ENCODE measurements around the gene SACM1L. TPM values are rescaled to one million over a fixed set of nuclear protein-coding genes. Genes with fewer than 3 reads are reported as not detected.

Gene SACM1L
- total and polyA plus RNA-seq, 2 of the 8 experiments (the other 6 are each of a cell fraction or from before 2014, with no cell fraction given): 20.1 to 61.0 TPM

DNA sequence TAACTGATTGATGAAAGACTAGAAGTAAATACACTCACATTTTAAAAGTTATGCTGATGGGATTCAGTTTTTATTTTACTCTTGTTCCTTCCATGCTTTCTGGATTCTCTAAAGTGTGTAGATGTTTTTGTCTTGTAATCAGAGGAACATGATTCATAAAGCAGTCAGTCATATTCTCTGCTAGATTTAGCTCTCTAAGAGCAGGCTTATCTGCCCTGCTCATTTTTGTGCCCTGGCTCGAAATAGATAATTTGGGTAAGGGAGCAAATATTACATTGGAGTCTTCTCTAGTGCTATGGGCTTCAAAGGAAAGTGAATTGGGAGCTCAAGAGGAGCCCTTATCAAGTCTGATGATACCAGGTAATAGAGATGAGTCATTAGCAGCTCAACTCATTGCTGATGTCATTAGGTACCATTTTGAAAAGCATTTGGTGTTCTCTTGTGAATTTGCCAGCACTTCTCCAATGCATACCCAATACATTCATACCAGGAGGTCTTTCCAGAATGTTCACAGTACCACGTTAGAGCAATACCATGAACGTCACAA, 27.7 kb downstream of the SACM1L start:
- Histone ChIP-seq H3K4ac (replicated peaks; ENCODE audit: insufficient read length, low read depth, low read length) (no peak overlapping the region), H3K27ac (ENCODE audit: low read depth, low read length) (no peak overlapping the region), H2BK12ac (ENCODE audit: low read depth, low read length) (no peak overlapping the region), H3K4me1 (replicated peaks in 1 of 4; ENCODE audit: control insufficient read depth in 3 of 4, insufficient read depth in 4 of 4, low read length in 3 of 4) (no peaks in the 10 kb centered on the region), H3K56ac (replicated peaks; ENCODE audit: insufficient read length, low read depth, low read length) (no peak overlapping the region), H2BK20ac (ENCODE audit: low read length) (no peak overlapping the region), H2AK5ac (ENCODE audit: low read depth, low read length) (no peak overlapping the region), H3K4me2 (ENCODE audit: insufficient read depth in 1 of 2, low read depth in 2 of 2, low read length in 2 of 2) (no peak overlapping the region), H4K5ac (ENCODE audit: insufficient read length, low read depth, low read length) (no peak overlapping the region), H3K9me3 (ENCODE audit: insufficient read depth in 2 of 2, low read depth in 1 of 2, low read length in 1 of 2) (no peaks in the 10 kb centered on the region), H4K20me1 (replicated peaks in 1 of 2; ENCODE audit: control insufficient read depth in 1 of 2, insufficient read depth in 2 of 2, low read length in 2 of 2) (peaks cover 0 to 2% of the 10 kb centered on the region in 2 experiments), H3K27me3 (replicated peaks in 1 of 4; ENCODE audit: control insufficient read depth in 3 of 4, extremely low read depth in 1 of 4, insufficient read depth in 3 of 4, low read length in 3 of 4) (no peaks in the 10 kb centered on the region), H3K79me2 (ENCODE audit: control insufficient read depth in 1 of 2, insufficient read depth in 2 of 2, low read length in 2 of 2) (no peaks in the 10 kb centered on the region), H3K4me3 (ENCODE audit: extremely low read depth in 1 of 4, insufficient read depth in 2 of 4, low read depth in 3 of 4, low read length in 4 of 4) (no peak overlapping the region), H2BK120ac (replicated peaks; ENCODE audit: low read depth, low read length) (no peak overlapping the region), H3K9ac (replicated peaks in 1 of 4; ENCODE audit: extremely low read depth in 1 of 4, low read depth in 3 of 4, low read length in 3 of 4) (no peak overlapping the region), H3K23ac (ENCODE audit: insufficient read length) (no peak overlapping the region), H2BK5ac (ENCODE audit: low read depth, low read length) (no peak overlapping the region), H4K91ac (replicated peaks; ENCODE audit: insufficient read length, low read length) (no peak overlapping the region), H3K18ac (ENCODE audit: extremely low read depth, low read length) (no peak overlapping the region), H3K23me2 (ENCODE audit: low read depth, low read length) (no peaks in the 10 kb centered on the region), H3K36me3 (ENCODE audit: control insufficient read depth in 2 of 4, insufficient read depth in 4 of 4, low read length in 3 of 4) (peaks cover 0 to 34% (median 8%) of the 10 kb centered on the region in 4 experiments; a peak in 7 of 8 replicates), H4K8ac (ENCODE audit: extremely low read depth, insufficient read depth, low read length) (no peak overlapping the region), H3K79me1 (ENCODE audit: low read depth, low read length) (no peaks in the 10 kb centered on the region), H2AFZ (ENCODE audit: low read length) (no peak overlapping the region), H2BK15ac (ENCODE audit: low read length) (no peak overlapping the region), H3K14ac (ENCODE audit: insufficient read length) (no peak overlapping the region)
- FAIRE-seq: no peak
- POLR2A ChIA-PET (ENCODE audit: partially characterized antibody): interaction anchor here (0.9 to 1.0 kb wide), 2 partner anchors 9 to 13 kb away, joined by 3 read pairs; no protein-coding TSS in a partner anchor
- 76% methylated on average over 3 of the region's 3 CpGs; no CpG with 5 or more reads in 1 of the 2 experiments for WGBS, 2 experiments (ENCODE audit: extremely low coverage in 1 of 2, insufficient coverage in 1 of 2, insufficient read length in 1 of 2, insufficient replicate concordance in 2 of 2, low coverage in 1 of 2, low lambda C conversion rate in 2 of 2, missing lambda C conversion rate in 1 of 2)
- DNase-seq (ENCODE audit: low read depth in 1 of 2, low spot score in 2 of 2): no peak
- CTCF ChIA-PET (ENCODE audit: partially characterized antibody): interaction anchor here (1.2 kb wide), 1 partner anchor 13 kb away, joined by 3 read pairs; no protein-coding TSS in a partner anchor
- TF ChIP-seq CHD1 (IDR thresholded peaks at IDR 0.05; ENCODE audit: low read depth, low read length): no peak
- no peak for TF ChIP-seq KDM1A (IDR thresholded peaks at IDR 0.05; ENCODE audit: borderline replicate concordance, low read length)
- TF ChIP-seq NANOG (IDR thresholded peaks at IDR 0.05; ENCODE audit: insufficient read depth, low read depth, low read length, poor library complexity, severe bottlenecking): no peak
- TF ChIP-seq SIRT6 (IDR thresholded peaks at IDR 0.05; ENCODE audit: low read length): no peak
- TF ChIP-seq SP2 (IDR thresholded peaks at IDR 0.05; ENCODE audit: low read length): no peak
- no peak for TF ChIP-seq KDM5A (IDR thresholded peaks at IDR 0.05; ENCODE audit: low read length)
- no peak for TF ChIP-seq KDM4A (IDR thresholded peaks at IDR 0.05; ENCODE audit: low read depth, low read length, severe bottlenecking)
- no peak for TF ChIP-seq CHD2 (IDR thresholded peaks at IDR 0.05; ENCODE audit: low read length)
- TF ChIP-seq GABPA (IDR thresholded peaks at IDR 0.05; ENCODE audit: borderline replicate concordance, insufficient read depth, low read length): no peak
- TF ChIP-seq, protein P1, sequence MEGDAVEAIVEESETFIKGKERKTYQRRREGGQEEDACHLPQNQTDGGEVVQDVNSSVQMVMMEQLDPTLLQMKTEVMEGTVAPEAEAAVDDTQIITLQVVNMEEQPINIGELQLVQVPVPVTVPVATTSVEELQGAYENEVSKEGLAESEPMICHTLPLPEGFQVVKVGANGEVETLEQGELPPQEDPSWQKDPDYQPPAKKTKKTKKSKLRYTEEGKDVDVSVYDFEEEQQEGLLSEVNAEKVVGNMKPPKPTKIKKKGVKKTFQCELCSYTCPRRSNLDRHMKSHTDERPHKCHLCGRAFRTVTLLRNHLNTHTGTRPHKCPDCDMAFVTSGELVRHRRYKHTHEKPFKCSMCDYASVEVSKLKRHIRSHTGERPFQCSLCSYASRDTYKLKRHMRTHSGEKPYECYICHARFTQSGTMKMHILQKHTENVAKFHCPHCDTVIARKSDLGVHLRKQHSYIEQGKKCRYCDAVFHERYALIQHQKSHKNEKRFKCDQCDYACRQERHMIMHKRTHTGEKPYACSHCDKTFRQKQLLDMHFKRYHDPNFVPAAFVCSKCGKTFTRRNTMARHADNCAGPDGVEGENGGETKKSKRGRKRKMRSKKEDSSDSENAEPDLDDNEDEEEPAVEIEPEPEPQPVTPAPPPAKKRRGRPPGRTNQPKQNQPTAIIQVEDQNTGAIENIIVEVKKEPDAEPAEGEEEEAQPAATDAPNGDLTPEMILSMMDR (IDR thresholded peaks at IDR 0.05; ENCODE audit: control extremely low read depth in 1 of 3, insufficient read depth in 1 of 3, low read depth in 1 of 3, low read length in 3 of 3): no peak
- TF ChIP-seq EGR1 (IDR thresholded peaks at IDR 0.05; ENCODE audit: borderline replicate concordance, low read depth, low read length): no peak
- no peak for TF ChIP-seq CEBPB (IDR thresholded peaks at IDR 0.05; ENCODE audit: low read depth, low read length)

Data from H1 (cell line).